ENCODE results near the gene SPEM1.

Gene SPEM1

GRCh38 chr17:7423679-7424078 is 3.6 kb downstream of the SPEM1 start:
- no peak for DNase-seq

DNA sequence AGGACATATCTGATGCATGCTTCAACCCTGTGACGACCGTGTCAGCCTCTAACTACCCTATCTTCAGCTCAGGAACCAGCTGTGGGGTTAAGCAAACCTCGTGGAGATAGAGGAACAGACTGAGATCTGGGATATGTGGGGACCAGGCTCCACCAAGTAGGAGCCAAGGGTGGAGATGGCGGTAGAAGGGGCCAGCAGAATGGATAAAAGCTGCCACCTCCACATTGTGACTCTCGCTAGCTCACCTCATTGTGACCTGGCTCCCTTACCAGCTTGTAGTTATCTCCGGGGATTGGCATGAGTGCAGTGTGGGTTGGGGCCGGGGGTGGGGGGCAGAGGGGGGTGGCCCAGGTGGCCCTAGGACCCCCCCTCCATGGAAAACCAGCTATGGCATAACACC is 5.2 kb downstream of the SPEM1 start, which contains the start of gene SPEM2:
Gene SPEM2, plus strand, starts transcription at position 301 of the 400 bp plus-strand sequence. Its CDS starts 73 bp downstream, at position 374.
- DNase-seq: no peak

- DNase-seq: no peak
Observed at GRCh38 chr17:7425756-7426155, 5.6 kb downstream of the SPEM1 start.

DNA sequence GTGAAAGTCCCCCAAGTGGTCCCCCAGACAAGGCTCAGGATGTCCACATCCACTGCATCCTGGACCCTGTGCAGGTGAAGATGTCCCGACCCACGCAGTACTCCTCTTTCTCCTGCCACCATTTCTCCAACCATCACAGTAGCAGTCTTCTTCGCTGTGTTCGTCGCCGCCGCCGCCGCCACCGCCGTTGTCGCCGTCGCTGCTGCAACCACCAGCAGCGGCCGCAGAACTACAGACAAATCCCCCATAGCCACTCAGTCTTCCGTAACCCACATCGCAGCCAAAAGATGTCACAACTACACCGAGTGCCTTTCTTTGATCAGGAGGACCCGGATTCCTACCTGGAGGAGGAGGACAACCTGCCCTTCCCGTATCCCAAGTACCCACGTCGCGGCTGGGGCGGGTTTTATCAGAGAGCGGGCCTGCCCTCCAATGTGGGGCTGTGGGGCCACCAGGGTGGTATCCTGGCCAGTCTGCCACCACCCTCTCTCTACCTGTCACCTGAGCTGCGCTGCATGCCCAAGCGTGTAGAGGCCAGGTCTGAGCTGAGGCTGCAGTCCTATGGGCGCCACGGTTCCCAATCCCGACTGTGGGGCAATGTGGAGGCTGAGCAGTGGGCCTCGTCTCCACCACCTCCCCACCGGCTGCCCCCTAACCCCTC is 6.2 kb downstream of the SPEM1 start:
- DNase-seq: no peak

- no peak for DNase-seq
Observed at GRCh38 chr17:7426896-7427489, 6.9 kb downstream of the SPEM1 start.

DNA sequence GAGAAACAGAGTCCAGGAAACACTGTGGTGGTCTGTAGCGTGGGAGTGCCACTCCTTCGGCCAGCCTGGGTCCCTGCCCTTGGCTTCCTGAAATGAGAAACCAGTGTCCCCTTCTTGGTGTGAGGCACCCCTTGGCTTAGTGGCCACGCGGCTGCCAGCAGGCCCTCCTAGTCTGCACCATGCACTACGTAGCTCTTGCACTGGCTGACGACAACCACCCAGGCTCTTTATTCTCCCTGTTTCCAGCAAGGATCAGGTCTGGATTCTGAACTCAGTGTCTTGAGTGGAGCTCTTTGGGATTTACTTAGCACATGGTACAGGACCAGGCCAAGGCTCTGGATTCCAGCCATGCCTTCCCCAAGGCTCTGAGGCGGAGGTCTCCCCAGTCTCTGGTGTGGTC is 7.4 kb downstream of the SPEM1 start:
- DNase-seq: no peak

DNA sequence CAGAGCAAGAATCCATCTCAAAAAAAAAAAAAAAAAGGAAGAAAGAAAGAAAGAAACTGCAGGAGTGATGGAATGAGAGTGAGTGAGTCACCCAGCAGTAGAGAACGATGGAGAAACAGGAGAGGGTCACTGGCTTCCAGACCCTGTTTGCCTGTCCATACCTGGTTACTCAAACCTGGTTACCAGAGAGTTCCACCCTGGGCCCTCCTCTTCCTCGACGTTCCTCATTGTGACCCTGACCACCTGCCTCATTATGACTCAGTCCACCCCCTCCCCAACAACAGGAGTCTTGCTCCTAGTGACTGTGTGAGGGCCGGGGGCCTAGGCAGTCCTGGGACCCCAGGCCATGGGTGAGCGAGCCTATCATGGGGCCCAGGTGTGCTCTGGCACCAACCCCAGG is 8.4 kb downstream of the SPEM1 start, which contains the start of gene SPEM3:
Gene SPEM3, plus strand, starts transcription at position 301 of the 400 bp plus-strand sequence. Its CDS starts 46 bp downstream, at position 347.
- no peak for DNase-seq

DNA sequence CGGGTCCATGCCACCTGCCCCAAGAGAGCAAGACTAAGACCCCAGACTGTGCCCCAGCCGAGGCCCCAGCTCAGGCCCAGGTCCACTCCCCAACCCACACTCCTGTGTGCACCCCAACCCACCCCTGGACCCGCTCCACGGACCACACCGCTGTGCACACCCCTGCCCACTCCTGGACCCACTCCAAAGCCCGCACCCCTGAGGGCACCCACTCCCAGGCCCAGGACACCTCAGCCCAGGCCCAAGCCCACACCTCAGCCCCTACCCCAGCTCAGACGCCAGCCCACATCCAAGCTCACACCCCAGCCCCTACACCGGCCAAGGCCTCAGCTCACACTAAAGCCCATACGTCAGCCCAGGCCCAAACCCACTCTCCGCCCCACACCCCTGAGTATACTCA is 9.6 kb downstream of the SPEM1 start:
- no peak for DNase-seq

GRCh38 chr17:7431231-7431630 is 11.1 kb downstream of the SPEM1 start:
- DNase-seq: no peak

- DNase-seq: no peak
Observed at GRCh38 chr17:7432296-7432695, 12.2 kb downstream of the SPEM1 start.

DNA sequence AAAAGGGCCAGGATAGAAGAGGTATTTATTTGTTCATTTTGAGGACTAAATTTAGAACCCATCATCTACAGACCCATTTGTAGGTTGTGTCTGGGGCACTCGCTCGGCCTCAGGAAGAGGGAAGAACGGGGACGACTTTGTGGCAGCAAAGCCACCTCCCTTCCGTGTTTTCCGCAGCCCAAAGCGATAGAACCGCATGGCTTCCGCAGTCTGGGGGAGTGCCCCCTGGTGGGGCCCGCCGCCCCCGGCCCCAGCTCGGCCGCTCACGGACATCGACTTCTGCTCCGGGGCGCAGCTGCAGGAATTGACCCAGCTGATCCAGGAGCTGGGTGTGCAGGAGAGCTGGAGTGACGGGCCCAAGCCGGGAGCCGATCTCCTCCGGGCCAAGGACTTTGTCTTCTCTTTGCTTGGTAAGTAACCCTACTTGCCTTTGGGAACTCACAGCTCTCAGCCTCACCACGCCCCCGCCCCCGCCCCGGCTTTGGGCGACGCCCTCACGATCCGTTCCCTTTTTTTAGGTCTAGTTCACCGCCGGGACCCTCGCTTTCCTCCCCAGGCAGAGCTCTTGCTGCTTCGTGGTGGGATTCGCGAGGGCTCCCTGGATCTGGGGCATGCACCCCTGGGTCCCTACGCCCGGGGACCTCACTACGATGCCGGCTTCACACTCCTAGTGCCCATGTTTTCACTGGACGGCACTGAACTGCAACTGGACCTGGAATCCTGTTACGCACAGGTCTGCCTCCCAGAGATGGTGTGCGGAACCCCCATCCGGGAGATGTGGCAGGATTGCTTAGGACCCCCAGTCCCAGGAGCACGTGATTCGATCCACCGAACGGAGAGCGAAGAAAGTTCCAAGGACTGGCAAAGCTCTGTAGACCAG is 15.8 kb downstream of the SPEM1 start:
- peak; percentile 71 for DNase-seq

GRCh38 chr17:7436556-7437368 is 16.6 kb downstream of the SPEM1 start:
- peak; percentile 87 for DNase-seq

DNA sequence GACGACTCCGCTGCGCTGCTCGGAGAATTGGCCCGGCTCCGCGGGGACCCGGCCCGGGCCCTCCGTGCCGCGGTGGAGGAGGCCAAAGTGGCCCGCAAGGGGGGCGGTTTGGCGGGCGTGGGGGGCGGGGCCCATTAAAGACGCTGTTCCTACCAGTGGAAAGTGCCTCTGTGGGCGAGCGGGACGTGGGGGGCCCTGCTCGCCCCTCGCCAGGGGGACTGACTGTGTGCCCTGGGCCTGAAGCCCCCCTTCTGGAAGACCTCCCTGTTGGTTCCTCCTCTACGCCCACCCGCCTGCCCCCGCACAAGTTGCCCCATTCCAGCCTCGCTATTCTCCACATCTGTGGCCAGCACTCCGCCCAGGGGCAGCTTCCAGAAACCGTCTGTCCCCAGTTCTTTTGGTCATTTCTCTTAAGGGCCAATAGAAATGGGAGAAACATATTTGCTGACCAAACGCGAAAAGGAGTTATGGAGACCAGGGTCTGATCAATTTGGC is 17.3 kb downstream of the SPEM1 start:
- DNase-seq: no peak

GRCh38 chr17:7437950-7438614 is 18.0 kb downstream of the SPEM1 start:
- DNase-seq: peak; percentile 83

DNA sequence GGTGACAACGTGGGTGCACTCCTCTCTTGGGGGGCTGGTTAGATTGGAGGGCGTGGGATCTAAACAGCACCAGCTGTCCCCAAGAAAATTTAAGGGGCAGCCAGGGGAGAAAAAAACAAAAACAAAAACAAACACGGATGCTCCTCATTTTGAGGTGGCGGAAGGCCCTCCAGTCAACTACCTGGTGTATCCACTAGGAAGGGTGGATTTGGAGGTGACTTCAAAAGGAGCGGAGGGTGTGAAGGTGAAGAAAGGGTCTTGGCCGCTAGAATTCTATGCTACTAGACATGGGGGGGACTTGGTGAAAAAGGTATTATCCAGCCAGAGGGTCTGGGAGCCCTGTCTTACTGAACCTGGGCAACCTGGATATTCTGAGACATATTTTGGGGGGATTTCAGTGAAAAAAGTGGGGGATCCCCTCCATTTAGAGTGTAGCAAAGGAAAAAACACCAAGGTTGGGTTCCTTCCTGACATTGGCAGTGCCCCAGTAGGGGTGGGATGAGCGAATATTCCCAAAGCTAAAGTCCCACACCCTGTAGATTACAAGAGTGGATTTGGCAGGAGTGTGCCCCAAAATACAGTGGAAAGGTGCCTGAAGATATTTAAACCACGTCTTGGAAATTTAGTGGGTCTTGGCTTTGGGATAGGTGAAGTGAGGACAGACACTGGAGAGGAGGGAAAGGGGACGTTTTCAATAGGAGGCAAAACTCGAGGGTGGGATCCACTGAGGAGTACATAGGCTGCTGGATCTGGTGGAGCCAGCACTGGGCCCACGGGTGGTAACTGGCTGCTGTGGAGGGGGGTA is 18.7 kb downstream of the SPEM1 start:
- DNase-seq: no peak

- DNase-seq: peak; percentile 25
Observed at GRCh38 chr17:7439462-7440112, 19.5 kb downstream of the SPEM1 start, which contains the start of gene FGF11. Gene FGF11, plus strand, starts transcription at chr17:7439512. Its CDS starts 109 bp downstream, at chr17:7439621.

DNA sequence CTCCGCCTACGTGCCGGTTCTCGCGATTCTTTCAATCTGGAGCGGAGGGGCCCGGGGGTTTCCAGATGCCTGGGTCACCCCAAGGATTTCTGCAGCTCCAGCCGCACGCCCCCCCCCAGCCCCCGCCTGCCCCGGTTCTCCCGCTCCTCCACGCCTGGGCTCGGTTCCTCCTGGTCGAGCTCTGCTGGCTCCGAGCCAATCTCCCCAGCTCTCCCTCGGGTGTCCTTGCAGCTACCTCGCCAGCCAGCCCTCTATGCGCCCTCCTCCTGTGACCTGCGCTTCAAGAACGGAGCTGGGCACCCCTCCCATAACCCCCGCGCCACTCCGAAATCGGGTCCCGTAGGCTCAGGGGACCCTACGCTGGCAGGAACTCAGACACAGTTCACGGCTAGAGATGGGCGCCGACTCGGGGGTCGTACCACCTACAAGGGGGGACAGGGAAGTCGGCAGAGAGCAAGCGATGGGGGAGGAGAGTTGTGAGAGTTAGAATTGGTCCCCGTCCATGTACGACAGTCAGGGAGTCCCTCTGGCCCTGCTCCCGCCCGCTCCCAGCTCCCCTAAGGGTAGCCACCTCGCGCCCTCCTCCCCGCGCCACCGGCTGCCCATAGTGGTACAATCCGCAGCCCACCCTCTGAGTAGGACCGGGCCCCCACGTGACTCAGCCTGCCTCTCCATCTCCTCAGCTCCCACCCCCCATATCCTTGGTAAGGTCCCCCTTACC is 20.1 kb downstream of the SPEM1 start:
- DNase-seq: peak; percentile 61

GRCh38 chr17:7440834-7441195 is 20.7 kb downstream of the SPEM1 start:
- DNase-seq: peak; percentile 31

DNA sequence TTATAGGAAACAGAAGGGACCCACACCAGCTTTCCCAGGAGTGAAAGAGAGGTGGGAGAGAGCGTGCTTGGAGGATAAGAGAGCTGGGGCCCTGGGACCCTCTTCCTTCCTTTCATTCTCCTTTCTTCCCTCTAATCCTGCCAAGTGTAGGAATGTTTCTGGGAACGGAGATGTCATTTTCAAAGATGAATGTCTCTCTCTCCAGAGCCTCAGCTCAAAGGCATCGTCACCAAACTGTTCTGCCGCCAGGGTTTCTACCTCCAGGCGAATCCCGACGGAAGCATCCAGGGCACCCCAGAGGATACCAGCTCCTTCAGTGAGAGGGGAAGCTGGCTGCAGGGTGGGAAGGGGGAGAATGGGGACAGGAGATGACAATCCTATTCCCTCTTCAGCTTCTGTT is 21.1 kb downstream of the SPEM1 start:
- no peak for DNase-seq

- DNase-seq: no peak
Observed at GRCh38 chr17:7442142-7442541, 22.0 kb downstream of the SPEM1 start.
